OCI-LY7 (cell line): ENCODE results near the gene PDCL2. TPM values are rescaled to one million over a fixed set of nuclear protein-coding genes. Genes with fewer than 3 reads are reported as not detected.

Experiments used
- BruUV-seq: library from RNA; stranded (reverse); fragments of 400-500 nt; replicated peaks from 2 replicates; lab custom pipeline; 2021; lab: Mats Ljungman, UMichigan
- CTCF ChIA-PET: fragments of 300-600 bp; sonication (Branson Sonifier 250); formaldehyde crosslinking; loops from one replicate; lab custom pipeline; 2022; ENCODE audit warnings: antibody characterized with exemption; ENCODE audit not compliant: unreplicated experiment; lab: Charles Lee
- POLR2A ChIA-PET: fragments of 300-600 bp; sonication (Branson Sonifier 250); formaldehyde crosslinking; loops from one replicate; lab custom pipeline; 2022; ENCODE audit warnings: antibody characterized with exemption; lab: Charles Lee
- DNase-seq: peaks from one replicate; pipeline ENCODE4 v3.0.0-alpha.2; 2015; ENCODE audit warnings: low spot score
- H2AFZ ChIP-seq: fragments of 200-600 bp; sonication (generic), shearing (Covaris generic); 2 replicates; pipeline ENCODE4 v1.6.1; 2014; ENCODE audit warnings: mild to moderate bottlenecking, antibody characterized with exemption, low read length, moderate library complexity
- H3K27ac ChIP-seq: fragments of 200-600 bp; sonication (generic); 2 replicates; pipeline ENCODE4 v1.5.1; 2014; ENCODE audit warnings: mixed run types, low read depth, mild to moderate bottlenecking, moderate library complexity, low read length, inconsistent platforms; ENCODE audit not compliant: poor library complexity, severe bottlenecking
- H3K36me3 ChIP-seq: fragments of 200-600 bp; sonication (generic); 2 replicates; pipeline ENCODE4 v1.6.1; 2014; ENCODE audit warnings: mild to moderate bottlenecking, antibody characterized with exemption, low read length, moderate library complexity, mixed read lengths; ENCODE audit not compliant: insufficient read depth
- H3K4me1 ChIP-seq: fragments of 200-600 bp; sonication (generic); 2 replicates; pipeline ENCODE4 v1.5.1; 2014; ENCODE audit warnings: mild to moderate bottlenecking, low read length; ENCODE audit not compliant: insufficient read depth, poor library complexity, severe bottlenecking
- H3K4me2 ChIP-seq: fragments of 200-600 bp; sonication (generic); 2 replicates; pipeline ENCODE4 v1.6.1; 2014; ENCODE audit warnings: mild to moderate bottlenecking, low read length
- H3K4me3 ChIP-seq: fragments of 200-600 bp; sonication (generic); 2 replicates; pipeline ENCODE4 v1.5.1; 2014; ENCODE audit warnings: mild to moderate bottlenecking, low read depth, low read length; ENCODE audit not compliant: poor library complexity, severe bottlenecking
- H3K79me2 ChIP-seq: fragments of 200-600 bp; sonication (generic); 2 replicates; pipeline ENCODE4 v1.6.1; 2016; ENCODE audit warnings: low read depth, mild to moderate bottlenecking, low read length, moderate library complexity, mixed read lengths; ENCODE audit not compliant: insufficient read depth
- H3K9me2 ChIP-seq: fragments of 200-600 bp; sonication (generic); 2 replicates; pipeline ENCODE4 v1.6.1; 2016; ENCODE audit warnings: mild to moderate bottlenecking, low read length, mixed read lengths; ENCODE audit not compliant: insufficient read depth
- H3K9me3 ChIP-seq: fragments of 200-600 bp; sonication (generic); 2 replicates; pipeline ENCODE4 v1.6.1; 2014; ENCODE audit warnings: mild to moderate bottlenecking, mixed run types, low read length, mixed read lengths
- H4K20me1 ChIP-seq: fragments of 200-600 bp; sonication (generic); 2 replicates; pipeline ENCODE4 v1.6.1; 2014; ENCODE audit warnings: mild to moderate bottlenecking, antibody characterized with exemption, low read length, moderate library complexity, mixed read lengths; ENCODE audit not compliant: insufficient read depth
- CTCF ChIP-seq: fragments of 200-600 bp; sonication (generic); conservative IDR thresholded peaks from 2 replicates; pipeline ENCODE4 v1.5.1; 2014; ENCODE audit warnings: mild to moderate bottlenecking, antibody characterized with exemption, low read length, moderate library complexity, mixed read lengths
- EZH2phosphoT487 ChIP-seq: fragments of 200-600 bp; sonication (generic); IDR thresholded peaks from 2 replicates; pipeline ENCODE4 v1.6.1; 2018; ENCODE audit warnings: low read depth, borderline replicate concordance, mild to moderate bottlenecking, mixed run types, antibody characterized with exemption, low read length, moderate library complexity, mixed read lengths
- intact Hi-C: fragments of 100-400 bp; cut with micrococcal nuclease; formaldehyde crosslinking; loops from one replicate; pipeline ENCODE4 v1.10.0; 2022; ENCODE audit not compliant: unreplicated experiment
- total RNA-seq, 2 experiments: library from RNA; depleted of rRNA in 1 of 2; stranded (reverse); fragments of >200 nt in 1 of 2; shearing (Covaris generic) in 1 of 2; gene quantifications; 2 replicates each; pipeline ENCODE4 v1.2.3, GENCODE V29; 2014 to 2022

The PDCL2 gene
- total RNA-seq, 2 experiments from 2014 or later: not detected

- Histone ChIP-seq H3K4me2 (no peak overlapping the region), H3K27ac (no peak overlapping the region), H3K79me2 (no peaks in the 10 kb centered on the region), H2AFZ (no peak overlapping the region), H3K9me3 (no peaks in the 10 kb centered on the region), H3K4me1 (no peaks in the 10 kb centered on the region), H3K36me3 (no peaks in the 10 kb centered on the region), H3K4me3 (no peak overlapping the region), H4K20me1 (no peaks in the 10 kb centered on the region), H3K9me2 (no peaks in the 10 kb centered on the region)
- no peak for DNase-seq
- no TSS peak for BruUV-seq
- intact Hi-C loops: no loop called here
- POLR2A ChIA-PET: interaction anchor here (0.9 kb wide), 1 partner anchor 9 kb away, joined by 3 read pairs; no protein-coding TSS in a partner anchor
- CTCF ChIA-PET: no interaction called here
- no peak for TF ChIP-seq EZH2phosphoT487
- TF ChIP-seq CTCF: no peak
Observed at GRCh38 chr4:55604996-55605395, 13.0 kb upstream of the PDCL2 start.

GRCh38 chr4:55600640-55601039 is 8.6 kb upstream of the PDCL2 start:
- H3K79me2 ChIP-seq: no peaks in the 10 kb centered on the region
- TF ChIP-seq EZH2phosphoT487 (no peak), CTCF (no peak)
- H3K27ac ChIP-seq: no peak overlapping the region
- intact Hi-C loops: no loop called here
- H2AFZ ChIP-seq: no peak overlapping the region
- H3K9me3 ChIP-seq: no peaks in the 10 kb centered on the region
- H4K20me1 ChIP-seq: no peaks in the 10 kb centered on the region
- no peaks in the 10 kb centered on the region for H3K36me3 ChIP-seq
- H3K9me2 ChIP-seq: no peaks in the 10 kb centered on the region
- CTCF ChIA-PET: no interaction called here
- DNase-seq: no peak
- H3K4me3 ChIP-seq: no peak overlapping the region
- BruUV-seq: no TSS peak
- POLR2A ChIA-PET: interaction anchor here (0.6 kb wide), 1 partner anchor 561 kb away, joined by 3 read pairs; no protein-coding TSS in a partner anchor
- H3K4me2 ChIP-seq: no peak overlapping the region
- H3K4me1 ChIP-seq: no peaks in the 10 kb centered on the region

- ChIA-PET CTCF (no interaction called here), POLR2A (interaction anchor here (1.0 kb wide), 1 partner anchor 16 kb away, joined by 3 read pairs; no protein-coding TSS in a partner anchor)
- intact Hi-C loops: no loop called here
- Histone ChIP-seq H3K36me3 (no peaks in the 10 kb centered on the region), H3K27ac (no peak overlapping the region), H3K9me2 (no peaks in the 10 kb centered on the region), H3K4me2 (no peak overlapping the region), H3K4me3 (no peak overlapping the region), H4K20me1 (no peaks in the 10 kb centered on the region), H2AFZ (no peak overlapping the region), H3K4me1 (no peaks in the 10 kb centered on the region), H3K9me3 (no peaks in the 10 kb centered on the region), H3K79me2 (no peaks in the 10 kb centered on the region)
- DNase-seq: no peak
- no TSS peak for BruUV-seq
- TF ChIP-seq CTCF (no peak), EZH2phosphoT487 (no peak)
Observed at GRCh38 chr4:55598641-55599040, 6.6 kb upstream of the PDCL2 start.
